Upper lobe of right lung (tissue), 1 donor: ENCODE results near the gene JTB. TPM values are rescaled to one million over a fixed set of nuclear protein-coding genes. Genes with fewer than 3 reads are reported as not detected.

Experiments used
- ATAC-seq: fragments of 200-7000 bp; cut with Tn5 transposase; one replicate; pipeline ENCODE4 v1.9.1; 2020; ENCODE audit warnings: mild to moderate bottlenecking, moderate library complexity
- DNase-seq: peaks from one replicate; pipeline ENCODE4 v3.0.0-alpha.2; 2020
- H3K27ac ChIP-seq: fragments of 200-600 bp; one replicate; pipeline ENCODE4 v1.8.0; 2022
- H3K27me3 ChIP-seq: fragments of 200-600 bp; one replicate; pipeline ENCODE4 v1.8.0; 2022; ENCODE audit warnings: mild to moderate bottlenecking
- H3K36me3 ChIP-seq: fragments of 200-600 bp; one replicate; pipeline ENCODE4 v1.8.0; 2022
- H3K4me1 ChIP-seq: fragments of 200-600 bp; one replicate; pipeline ENCODE4 v1.8.0; 2022
- H3K4me3 ChIP-seq: fragments of 200-600 bp; one replicate; pipeline ENCODE4 v1.8.0; 2022; ENCODE audit warnings: mild to moderate bottlenecking
- H3K9me3 ChIP-seq: fragments of 200-600 bp; one replicate; pipeline ENCODE4 v1.8.0; 2022
- CTCF ChIP-seq: fragments of 200-600 bp; IDR thresholded peaks from one replicate; pipeline ENCODE4 v1.8.0; 2022; ENCODE audit warnings: antibody characterized with exemption
- intact Hi-C: fragments of 100-400 bp; cut with DNase I; formaldehyde crosslinking; loops from one replicate; pipeline ENCODE4 v1.11.0; 2022
- total RNA-seq: library from RNA; stranded (reverse); fragmentation: NEBNext Ultra II Directional; extraction: Animal tissue kit (Norgen Biotek cat#: 25700); gene quantifications from one replicate; pipeline ENCODE4 v1.2.1, GENCODE V29; 2021
- donor health status: DM: no; HTN: yes; CAD: no; lungs with severe emphysema.

The JTB gene
- total RNA-seq, 1 donor from 2014 or later, result 129 TPM

- H3K27ac ChIP-seq, result peak within 1 kb of the TSS; percentile 94
- intact Hi-C loops, result no loop called here
- H3K27me3 ChIP-seq, result no peaks in the 10 kb centered on the region
- H3K9me3 ChIP-seq, result no peaks in the 10 kb centered on the region
- TF ChIP-seq CTCF, result peak; percentile 55
- peak within 1 kb of the TSS; percentile 75 for H3K4me3 ChIP-seq
- ATAC-seq (peak; percentile 85), DNase-seq (peak; percentile 94)
- H3K36me3 ChIP-seq, result no peaks in the 10 kb centered on the region
- H3K4me1 ChIP-seq, result peaks cover 26% of the 10 kb centered on the region
Observed at GRCh38 chr1:153967107-153967999, 10.1 kb downstream of the JTB start, which contains the start of gene CREB3L4. CREB3L4 (plus strand) TSS chr1:153967902; CDS start chr1:153968526, 624 bp downstream.

- no peak for TF ChIP-seq CTCF
- DNase-seq, result peak; percentile 82
- Histone ChIP-seq H3K27me3 (no peaks in the 10 kb centered on the region), H3K27ac (peak overlapping the region; percentile 96), H3K4me3 (peak overlapping the region; percentile 72), H3K36me3 (peaks cover 14% of the 10 kb centered on the region), H3K9me3 (no peaks in the 10 kb centered on the region), H3K4me1 (peaks cover 52% of the 10 kb centered on the region)
- ATAC-seq, result peak; percentile 5
- intact Hi-C loops, result no loop called here
Observed at GRCh38 chr1:153963850-153964331, 13.6 kb downstream of the JTB start.

- peaks cover 14% of the 10 kb centered on the region for H3K36me3 ChIP-seq
- peak; percentile 85 for ATAC-seq
- peak within 1 kb of the TSS; percentile 96 for H3K27ac ChIP-seq
- no peaks in the 10 kb centered on the region for H3K9me3 ChIP-seq
- H3K4me3 ChIP-seq, result peak within 1 kb of the TSS; percentile 72
- peak; percentile 99 for DNase-seq
- H3K4me1 ChIP-seq, result peaks cover 47% of the 10 kb centered on the region
- intact Hi-C loops, result no loop called here
- no peaks in the 10 kb centered on the region for H3K27me3 ChIP-seq
- no peak for TF ChIP-seq CTCF
Observed at GRCh38 chr1:153963030-153963849, 14.2 kb downstream of the JTB start, which contains the start of gene SLC39A1. SLC39A1 (minus strand) TSS chr1:153963537; CDS start chr1:153962715, 822 bp downstream.

- Histone ChIP-seq H3K27ac (peak overlapping the region; percentile 96), H3K27me3 (no peaks in the 10 kb centered on the region), H3K9me3 (no peaks in the 10 kb centered on the region), H3K36me3 (peaks cover 14% of the 10 kb centered on the region), H3K4me1 (peaks cover 46% of the 10 kb centered on the region), H3K4me3 (peak overlapping the region; percentile 72)
- no peak for DNase-seq
- intact Hi-C loops, result no loop called here
- no peak for TF ChIP-seq CTCF
- ATAC-seq, result peak; percentile 17
Observed at GRCh38 chr1:153962088-153963029, 15.1 kb downstream of the JTB start.
